ENCODE results near the gene DDX11. TPM values are rescaled to one million over a fixed set of nuclear protein-coding genes. Genes with fewer than 3 reads are reported as not detected.
"Not testable (repeated sequence)": the region's sequence is repeated elsewhere in the genome, so short reads cannot be mapped to it uniquely, and the experiment has no call there.

DDX11 gene
- total RNA-seq, 1 donor from 2014 or later: 12.8 TPM

DNA sequence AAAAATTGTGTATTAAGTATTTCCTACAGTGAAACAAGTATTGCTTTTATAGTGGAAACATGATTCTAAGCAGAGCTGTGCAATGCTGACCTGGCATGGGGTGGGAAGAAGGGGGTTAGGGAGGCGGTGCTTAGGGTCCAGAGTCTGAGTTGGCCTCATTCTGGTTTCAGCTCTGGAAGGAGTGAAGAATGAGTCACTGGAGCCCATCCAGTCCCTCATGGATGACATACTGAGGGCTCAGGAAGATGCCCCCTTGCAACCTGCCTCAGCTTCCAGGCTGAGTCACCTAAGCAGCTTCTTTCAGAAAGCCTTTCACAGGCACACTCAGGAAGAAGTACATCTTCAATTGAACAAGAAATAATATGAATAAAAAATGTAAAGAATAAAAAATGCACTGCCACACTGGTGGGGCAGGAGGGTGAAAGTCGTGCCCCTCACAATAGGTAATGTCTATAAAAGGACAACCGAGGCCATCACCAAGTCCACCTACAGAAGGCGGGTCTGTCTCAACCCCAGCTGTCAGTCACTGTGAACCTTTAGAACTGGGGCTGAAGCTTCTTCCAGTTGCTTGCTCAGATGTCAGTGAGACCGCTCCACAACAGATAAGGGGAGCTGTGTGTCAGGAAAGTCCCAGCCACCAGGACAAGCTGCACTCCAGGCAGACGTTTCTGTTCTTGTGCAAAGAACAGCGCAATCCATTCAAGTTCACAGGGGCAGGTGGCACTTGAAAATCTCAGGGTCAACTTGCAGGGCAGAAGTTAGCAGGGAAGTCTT lies 20.8 kb upstream of the DDX11 start:
- H3K27me3 ChIP-seq (ENCODE audit: insufficient read depth, low read length); H3K9me3 Mint-ChIP-seq (ENCODE audit: unreplicated experiment); H3K4me3 ChIP-seq (ENCODE audit: insufficient read depth, low read depth, low read length); H3K4me2 ChIP-seq (ENCODE audit: low read length); H3K4me1 ChIP-seq (ENCODE audit: insufficient read depth, low read length); H3K9ac ChIP-seq (ENCODE audit: low read length); FAIRE-seq; H4K20me1 ChIP-seq (ENCODE audit: insufficient read depth, low read length); H3K27me3 Mint-ChIP-seq (ENCODE audit: low read depth, unreplicated experiment); H3K27ac ChIP-seq (ENCODE audit: low read depth, low read length); H3K36me3 ChIP-seq (ENCODE audit: insufficient read depth, low read length); H3K79me2 ChIP-seq (ENCODE audit: insufficient read depth, low read length); H3K4me3 Mint-ChIP-seq (ENCODE audit: unreplicated experiment); H3K36me3 Mint-ChIP-seq (ENCODE audit: low read depth, unreplicated experiment); H3K9me3 ChIP-seq (ENCODE audit: insufficient read depth, low read depth, low read length); H2AFZ ChIP-seq (ENCODE audit: low read depth, low read length): not testable (repeated sequence)
- Mint-ChIP-seq H3K27ac (ENCODE audit: unreplicated experiment) (peak overlapping the region; percentile 95), H3K4me1 (ENCODE audit: low read depth, unreplicated experiment) (peaks cover 42% of the 10 kb centered on the region)
- peak; percentile 58 for DNase-seq (ENCODE audit: low read depth)

GRCh38 chr12:31053944-31054343 lies 19.7 kb upstream of the DDX11 start:
- not testable (repeated sequence) for FAIRE-seq; H3K27me3 ChIP-seq (ENCODE audit: insufficient read depth, low read length); DNase-seq (ENCODE audit: low read depth); H3K4me2 ChIP-seq (ENCODE audit: low read length); H4K20me1 ChIP-seq (ENCODE audit: insufficient read depth, low read length); H3K4me3 Mint-ChIP-seq (ENCODE audit: unreplicated experiment); H3K4me3 ChIP-seq (ENCODE audit: insufficient read depth, low read depth, low read length); H3K27ac ChIP-seq (ENCODE audit: low read depth, low read length); H3K4me1 ChIP-seq (ENCODE audit: insufficient read depth, low read length); H3K36me3 ChIP-seq (ENCODE audit: insufficient read depth, low read length); H3K27me3 Mint-ChIP-seq (ENCODE audit: low read depth, unreplicated experiment); H3K9me3 ChIP-seq (ENCODE audit: insufficient read depth, low read depth, low read length); H3K9ac ChIP-seq (ENCODE audit: low read length); H3K36me3 Mint-ChIP-seq (ENCODE audit: low read depth, unreplicated experiment); H2AFZ ChIP-seq (ENCODE audit: low read depth, low read length); H3K27ac Mint-ChIP-seq (ENCODE audit: unreplicated experiment); H3K79me2 ChIP-seq (ENCODE audit: insufficient read depth, low read length); H3K9me3 Mint-ChIP-seq (ENCODE audit: unreplicated experiment)
- peaks cover 42% of the 10 kb centered on the region for H3K4me1 Mint-ChIP-seq (ENCODE audit: low read depth, unreplicated experiment)

- Histone ChIP-seq H4K20me1 (ENCODE audit: insufficient read depth, low read length) (no peaks in the 10 kb centered on the region), H3K27me3 (ENCODE audit: insufficient read depth, low read length) (no peaks in the 10 kb centered on the region), H3K36me3 (ENCODE audit: insufficient read depth, low read length) (no peaks in the 10 kb centered on the region), H3K9me3 (ENCODE audit: insufficient read depth, low read depth, low read length) (no peaks in the 10 kb centered on the region), H3K4me1 (ENCODE audit: insufficient read depth, low read length) (peaks cover 4% of the 10 kb centered on the region), H3K9ac (ENCODE audit: low read length) (no peak overlapping the region), H3K79me2 (ENCODE audit: insufficient read depth, low read length) (no peaks in the 10 kb centered on the region), H2AFZ (ENCODE audit: low read depth, low read length) (no peak overlapping the region), H3K4me3 (ENCODE audit: insufficient read depth, low read depth, low read length) (no peak overlapping the region), H3K4me2 (ENCODE audit: low read length) (no peak overlapping the region), H3K27ac (ENCODE audit: low read depth, low read length) (no peak overlapping the region)
- H3K27me3 Mint-ChIP-seq (ENCODE audit: low read depth, unreplicated experiment): no peaks in the 10 kb centered on the region
- no peak for TF ChIP-seq CTCF (IDR thresholded peaks at IDR 0.05; ENCODE audit: insufficient read depth, low read depth, low read length)
- no peak for TF ChIP-seq EZH2 (IDR thresholded peaks at IDR 0.05; ENCODE audit: insufficient read depth, low read length)
- H3K36me3 Mint-ChIP-seq (ENCODE audit: low read depth, unreplicated experiment): no peaks in the 10 kb centered on the region
- H3K4me3 Mint-ChIP-seq (ENCODE audit: unreplicated experiment): no peak overlapping the region
- peaks cover 14% of the 10 kb centered on the region for H3K4me1 Mint-ChIP-seq (ENCODE audit: low read depth, unreplicated experiment)
- DNase-seq (ENCODE audit: low read depth) (no peak), FAIRE-seq (no peak)
- H3K9me3 Mint-ChIP-seq (ENCODE audit: unreplicated experiment): no peaks in the 10 kb centered on the region
- no peak overlapping the region for H3K27ac Mint-ChIP-seq (ENCODE audit: unreplicated experiment)
Observed at GRCh38 chr12:31057671-31058070, 16.0 kb upstream of the DDX11 start.

- H3K27me3 ChIP-seq (ENCODE audit: insufficient read depth, low read length); H3K27ac ChIP-seq (ENCODE audit: low read depth, low read length); H3K4me3 Mint-ChIP-seq (ENCODE audit: unreplicated experiment); H3K27ac Mint-ChIP-seq (ENCODE audit: unreplicated experiment); H3K36me3 ChIP-seq (ENCODE audit: insufficient read depth, low read length); H3K9me3 Mint-ChIP-seq (ENCODE audit: unreplicated experiment); H3K27me3 Mint-ChIP-seq (ENCODE audit: low read depth, unreplicated experiment); H3K9ac ChIP-seq (ENCODE audit: low read length); H3K36me3 Mint-ChIP-seq (ENCODE audit: low read depth, unreplicated experiment); H3K4me1 Mint-ChIP-seq (ENCODE audit: low read depth, unreplicated experiment); H3K4me2 ChIP-seq (ENCODE audit: low read length); H3K4me3 ChIP-seq (ENCODE audit: insufficient read depth, low read depth, low read length); H3K9me3 ChIP-seq (ENCODE audit: insufficient read depth, low read depth, low read length); H4K20me1 ChIP-seq (ENCODE audit: insufficient read depth, low read length); DNase-seq (ENCODE audit: low read depth); FAIRE-seq; H2AFZ ChIP-seq (ENCODE audit: low read depth, low read length); H3K4me1 ChIP-seq (ENCODE audit: insufficient read depth, low read length); H3K79me2 ChIP-seq (ENCODE audit: insufficient read depth, low read length): not testable (repeated sequence)
Observed at GRCh38 chr12:31066196-31066595, 7.5 kb upstream of the DDX11 start.

- H3K27me3 Mint-ChIP-seq (ENCODE audit: low read depth, unreplicated experiment); H3K4me3 Mint-ChIP-seq (ENCODE audit: unreplicated experiment); H3K27ac Mint-ChIP-seq (ENCODE audit: unreplicated experiment); H3K79me2 ChIP-seq (ENCODE audit: insufficient read depth, low read length); FAIRE-seq; H3K9me3 ChIP-seq (ENCODE audit: insufficient read depth, low read depth, low read length); H3K9ac ChIP-seq (ENCODE audit: low read length); H3K4me1 Mint-ChIP-seq (ENCODE audit: low read depth, unreplicated experiment); H3K27ac ChIP-seq (ENCODE audit: low read depth, low read length); H4K20me1 ChIP-seq (ENCODE audit: insufficient read depth, low read length); H3K4me3 ChIP-seq (ENCODE audit: insufficient read depth, low read depth, low read length); DNase-seq (ENCODE audit: low read depth); H3K36me3 ChIP-seq (ENCODE audit: insufficient read depth, low read length); H3K4me2 ChIP-seq (ENCODE audit: low read length); H3K9me3 Mint-ChIP-seq (ENCODE audit: unreplicated experiment); H3K4me1 ChIP-seq (ENCODE audit: insufficient read depth, low read length); H3K27me3 ChIP-seq (ENCODE audit: insufficient read depth, low read length); H2AFZ ChIP-seq (ENCODE audit: low read depth, low read length); H3K36me3 Mint-ChIP-seq (ENCODE audit: low read depth, unreplicated experiment): not testable (repeated sequence)
Observed at GRCh38 chr12:31067656-31068055, 6.0 kb upstream of the DDX11 start.

Data from astrocyte (in vitro differentiated cells and primary cell).